ENCODE data around the gene SH3RF3. TPM values are rescaled to one million over a fixed set of nuclear protein-coding genes. Genes with fewer than 3 reads are reported as not detected.

Gene SH3RF3
- total RNA-seq, 3 donors from 2014 or later (not counting 1 experiment from before 2014, with no cell fraction given), result 0.23 to 0.61 (median 0.34) TPM

DNA sequence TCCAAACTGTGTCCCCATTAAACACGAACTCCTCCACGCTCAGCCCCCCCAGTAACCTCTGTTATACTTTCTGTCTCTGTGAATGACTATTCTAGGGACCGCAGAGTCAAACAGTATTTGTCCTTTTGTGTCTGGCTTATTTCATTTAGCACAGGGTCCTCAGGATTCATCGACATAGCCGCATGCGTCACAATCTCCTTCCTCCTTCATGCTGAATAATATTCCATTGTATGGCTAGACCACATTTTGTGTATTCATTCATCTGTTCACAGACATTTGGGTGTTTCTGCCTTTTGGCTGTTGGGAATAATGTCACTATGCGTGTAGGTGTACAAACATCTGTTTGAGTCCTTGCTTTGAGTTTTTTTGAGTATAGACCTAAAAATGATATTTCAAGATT lies 80.9 kb downstream of the SH3RF3 start:
- Mint-ChIP-seq H3K27ac (peak overlapping the region in 1 of 2 donors; percentile 62), H3K4me1 (peaks cover 63 to 64% of the 10 kb centered on the region in 2 donors), H3K9me3 (no peaks in the 10 kb centered on the region), H3K4me3 (no peak overlapping the region), H3K27me3 (ENCODE audit: low read depth in 2 of 2) (peaks cover 12 to 51% of the 10 kb centered on the region in 2 donors), H3K36me3 (no peaks in the 10 kb centered on the region)
- intact Hi-C loops (cut with micrococcal nuclease), result no loop called here
- Histone ChIP-seq H3K9me3 (ENCODE audit: control insufficient read depth, insufficient read depth, low read length) (no peaks in the 10 kb centered on the region), H3K36me3 (ENCODE audit: control insufficient read depth, insufficient read depth, low read length) (no peaks in the 10 kb centered on the region), H3K4me1 (ENCODE audit: control insufficient read depth, insufficient read depth, low read length) (peaks cover 38% of the 10 kb centered on the region), H3K27ac (ENCODE audit: low read length) (no peak overlapping the region), H3K4me3 (ENCODE audit: low read length) (no peak overlapping the region), H3K27me3 (ENCODE audit: control insufficient read depth, insufficient read depth, low read length) (peaks cover 1% of the 10 kb centered on the region)
- DNase-seq (no peak), ATAC-seq (no peak)
- WGBS (ENCODE audit: insufficient coverage), result 96% methylated on average over 7 of the region's 7 CpGs
- no peak for TF ChIP-seq CTCF (IDR thresholded peaks at IDR 0.05)

DNA sequence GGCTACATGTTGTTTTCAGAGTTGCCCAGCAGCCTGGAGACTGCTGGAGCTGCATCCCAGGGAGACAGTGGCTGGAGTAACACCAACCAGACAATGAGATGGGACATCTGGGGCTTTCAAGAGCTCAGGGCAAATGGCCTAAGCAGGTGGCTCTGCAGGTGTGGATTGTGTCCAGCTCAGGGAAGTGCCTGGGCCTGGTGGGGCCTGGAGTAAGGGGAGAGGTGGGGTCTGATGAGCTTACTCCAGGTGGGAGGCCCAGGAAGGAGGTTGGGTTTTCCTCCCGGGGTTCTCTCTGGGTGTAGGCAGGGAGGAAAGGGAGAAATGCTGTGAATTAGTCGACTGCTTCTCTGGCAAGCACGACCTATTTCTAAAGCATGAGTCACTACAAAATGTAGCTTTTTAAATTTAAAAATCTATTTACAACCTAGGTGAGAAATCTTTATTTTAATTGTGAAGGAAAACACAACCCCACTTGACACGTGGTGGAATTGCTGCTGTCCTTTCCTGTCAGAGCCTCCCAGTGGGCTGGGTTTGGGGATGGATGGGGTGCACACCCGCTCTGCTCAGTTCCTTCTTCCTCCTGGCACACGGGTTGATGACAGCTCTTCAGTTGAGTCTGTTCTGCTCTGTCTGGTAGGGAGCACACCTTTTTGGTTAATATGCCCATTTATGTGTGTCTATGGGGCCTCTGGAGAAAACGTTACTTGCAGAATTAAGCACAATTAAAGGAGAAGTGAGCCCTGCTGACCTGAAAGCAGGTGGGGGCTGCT lies 81.6 kb downstream of the SH3RF3 start:
- Mint-ChIP-seq H3K27ac (peak overlapping the region in 1 of 2 donors; percentile 62), H3K9me3 (no peaks in the 10 kb centered on the region), H3K27me3 (ENCODE audit: low read depth in 2 of 2) (peaks cover 18 to 58% of the 10 kb centered on the region in 2 donors), H3K36me3 (no peaks in the 10 kb centered on the region), H3K4me3 (no peak overlapping the region), H3K4me1 (peaks cover 66 to 67% of the 10 kb centered on the region in 2 donors)
- WGBS (ENCODE audit: insufficient coverage), result 27% methylated on average over 4 of the region's 7 CpGs
- TF ChIP-seq CTCF (IDR thresholded peaks at IDR 0.05), result no peak
- intact Hi-C loops (cut with micrococcal nuclease), result no loop called here
- Histone ChIP-seq H3K36me3 (ENCODE audit: control insufficient read depth, insufficient read depth, low read length) (no peaks in the 10 kb centered on the region), H3K27ac (ENCODE audit: low read length) (no peak overlapping the region), H3K4me3 (ENCODE audit: low read length) (no peak overlapping the region), H3K4me1 (ENCODE audit: control insufficient read depth, insufficient read depth, low read length) (peaks cover 40% of the 10 kb centered on the region), H3K27me3 (ENCODE audit: control insufficient read depth, insufficient read depth, low read length) (peaks cover 7% of the 10 kb centered on the region), H3K9me3 (ENCODE audit: control insufficient read depth, insufficient read depth, low read length) (no peaks in the 10 kb centered on the region)
- no peak for ATAC-seq
- DNase-seq, result no peak

GRCh38 chr2:109211315-109211714 lies 82.3 kb downstream of the SH3RF3 start:
- no peak for ATAC-seq
- Histone ChIP-seq H3K4me1 (ENCODE audit: control insufficient read depth, insufficient read depth, low read length) (peaks cover 46% of the 10 kb centered on the region), H3K27me3 (ENCODE audit: control insufficient read depth, insufficient read depth, low read length) (peaks cover 14% of the 10 kb centered on the region), H3K4me3 (ENCODE audit: low read length) (no peak overlapping the region), H3K9me3 (ENCODE audit: control insufficient read depth, insufficient read depth, low read length) (no peaks in the 10 kb centered on the region), H3K27ac (ENCODE audit: low read length) (no peak overlapping the region), H3K36me3 (ENCODE audit: control insufficient read depth, insufficient read depth, low read length) (no peaks in the 10 kb centered on the region)
- H3K4me1 Mint-ChIP-seq, result peaks cover 65 to 67% of the 10 kb centered on the region in 2 donors
- H3K4me3 Mint-ChIP-seq, result no peak overlapping the region
- 88% methylated on average over 10 of the region's 10 CpGs for WGBS (ENCODE audit: insufficient coverage)
- H3K27ac Mint-ChIP-seq, result no peak overlapping the region
- no peak for TF ChIP-seq CTCF (IDR thresholded peaks at IDR 0.05)
- no peaks in the 10 kb centered on the region for H3K9me3 Mint-ChIP-seq
- H3K36me3 Mint-ChIP-seq, result no peaks in the 10 kb centered on the region
- peaks cover 21 to 65% of the 10 kb centered on the region in 2 donors for H3K27me3 Mint-ChIP-seq (ENCODE audit: low read depth in 2 of 2)
- intact Hi-C loops (cut with micrococcal nuclease), result no loop called here
- no peak for DNase-seq
